ENCODE data around the gene SLC10A7. TPM values are rescaled to one million over a fixed set of nuclear protein-coding genes. Genes with fewer than 3 reads are reported as not detected.

SLC10A7 gene
- total and polyA plus RNA-seq, 9 of the 15 experiments (the other 6 are each of a cell fraction or from before 2014, with no cell fraction given): 6.4 to 22.8 (median 16.1) TPM

DNA sequence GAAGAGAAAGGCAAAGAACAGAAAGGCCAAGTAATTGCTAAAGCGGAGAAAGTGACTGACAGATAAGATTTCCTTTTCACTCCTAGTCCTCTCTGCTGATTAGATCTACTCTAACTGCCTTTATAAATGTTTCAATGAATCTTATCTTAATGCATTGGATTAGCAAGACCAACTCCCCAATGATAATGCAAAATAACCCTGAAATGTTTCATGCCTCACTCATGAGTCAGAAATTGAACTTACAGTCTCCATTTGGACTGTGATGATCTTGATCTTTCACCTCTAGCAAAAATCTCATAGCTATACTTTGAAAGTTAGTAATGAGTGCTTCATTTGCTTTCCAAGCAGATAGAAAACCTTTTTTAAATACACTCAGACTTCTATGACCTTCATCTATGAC lies 26.5 kb downstream of the SLC10A7 start:
- no peak for DNase-seq (ENCODE audit: extremely low read depth in 1 of 4, low spot score in 3 of 4)
- in situ Hi-C loops (cut with MboI): no loop called here
- Histone ChIP-seq H3K4me2 (ENCODE audit: insufficient read depth, low read length) (no peak overlapping the region), H3K4me3 (no peak overlapping the region), H3K79me2 (ENCODE audit: control insufficient read depth, insufficient read depth, low read length) (no peaks in the 10 kb centered on the region), H3K4me1 (replicated peaks in 1 of 2; ENCODE audit: control insufficient read depth in 2 of 2, insufficient read depth in 2 of 2, low read length in 2 of 2) (no peaks in the 10 kb centered on the region), H3K27me3 (ENCODE audit: control insufficient read depth in 2 of 2, insufficient read depth in 2 of 2, low read length in 2 of 2) (no peaks in the 10 kb centered on the region), H4K20me1 (replicated peaks; ENCODE audit: control insufficient read depth, insufficient read depth, low read length) (no peaks in the 10 kb centered on the region; the same call in 1 of the 2 replicates), H2AFZ (ENCODE audit: low read depth, low read length) (no peak overlapping the region), H3K9me1 (ENCODE audit: control insufficient read depth, insufficient read depth, low read length) (no peaks in the 10 kb centered on the region), H3K9me3 (replicated peaks; ENCODE audit: control insufficient read depth, insufficient read depth, low read depth, low read length) (no peaks in the 10 kb centered on the region), H3K36me3 (ENCODE audit: control insufficient read depth, insufficient read depth, low read length) (no peaks in the 10 kb centered on the region), H3K27ac (ENCODE audit: extremely low read depth, low read depth, low read length) (no peak overlapping the region), H3K9ac (ENCODE audit: insufficient read depth in 1 of 2, low read depth in 2 of 2, low read length in 2 of 2) (no peak overlapping the region)
- ATAC-seq: no peak
- intact Hi-C loops (cut with micrococcal nuclease): no loop called here
- CTCF ChIA-PET (ENCODE audit: low intra/inter-chr PET ratio): no interaction called here
- no TSS peak for BruUV-seq (replicated peaks)
- POLR2A ChIA-PET: no interaction called here
- no peak for FAIRE-seq
- WGBS (ENCODE audit: insufficient coverage, low coverage, missing lambda C conversion rate): 25% methylated on average over 1 of the region's 1 CpG
- TF ChIP-seq FOS (IDR thresholded peaks at IDR 0.05; ENCODE audit: extremely low read depth, insufficient read length) (no peak), SP2 (IDR thresholded peaks at IDR 0.05; ENCODE audit: extremely low read depth, low read depth, low read length, poor library complexity, severe bottlenecking) (no peak), TEAD1 (CRISPR knock-in tag; IDR thresholded peaks at IDR 0.05) (0 out of 4 replicates have a peak, but pooled peaks of 1 of the 2 experiments have one; percentile 47), MTF1 (CRISPR knock-in tag; IDR thresholded peaks at IDR 0.05; ENCODE audit: borderline replicate concordance) (no peak), NFE2 (IDR thresholded peaks at IDR 0.05; ENCODE audit: low read depth) (peak; percentile 57; the same call in 1 of the 2 replicates), BRCA1 (IDR thresholded peaks at IDR 0.05) (no peak), BRCA1 (CRISPR knock-in tag; IDR thresholded peaks at IDR 0.05) (no peak), BACH1 (tag; IDR thresholded peaks at IDR 0.05) (no peak), FOXK1 (CRISPR knock-in tag; IDR thresholded peaks at IDR 0.05; ENCODE audit: borderline replicate concordance) (no peak), JUND (IDR thresholded peaks at IDR 0.05; ENCODE audit: borderline replicate concordance, low read depth, low read length) (0 out of 2 replicates have a peak, but pooled peaks have one; percentile 7), JUND (tag; IDR thresholded peaks at IDR 0.05; ENCODE audit: borderline replicate concordance, low read depth, low read length) (no peak; the same call in 2 of the 3 replicates), ZNF23 (CRISPR knock-in tag; IDR thresholded peaks at IDR 0.05) (no peak), TEAD4 (IDR thresholded peaks at IDR 0.05; ENCODE audit: low read length) (0 out of 2 replicates have a peak, but pooled peaks have one; percentile 21), TEAD4 (CRISPR knock-in tag; IDR thresholded peaks at IDR 0.05; ENCODE audit: borderline replicate concordance) (no peak), ZNF780A (CRISPR knock-in tag; IDR thresholded peaks at IDR 0.05) (no peak), SRSF7 (optimal IDR thresholded peaks at IDR 0.05; ENCODE audit: low read depth, low read length) (no peak), RCOR1 (IDR thresholded peaks at IDR 0.05; ENCODE audit: borderline replicate concordance in 1 of 2, low read depth in 2 of 2, low read length in 2 of 2) (peak in 1 of 2 experiments; percentile 58; a peak in 1 of 4 replicates), DMBX1 (CRISPR knock-in tag; IDR thresholded peaks at IDR 0.05; ENCODE audit: borderline replicate concordance) (no peak), KAT2B (IDR thresholded peaks at IDR 0.05; ENCODE audit: low read depth, low read length) (no peak), DDX20 (tag; IDR thresholded peaks at IDR 0.05; ENCODE audit: low read depth) (no peak), HOMEZ (CRISPR knock-in tag; IDR thresholded peaks at IDR 0.05) (no peak), ZNF696 (CRISPR knock-in tag; conservative IDR thresholded peaks at IDR 0.05) (no peak), EP400 (IDR thresholded peaks at IDR 0.05) (no peak), DLX4 (CRISPR knock-in tag; IDR thresholded peaks at IDR 0.05) (no peak)

Measured in K562 (cell line).